PFSK-1 (cell line): Measurements from ENCODE around the gene RBP3.

ENCODE experiments used
- FOXP2 ChIP-seq: optimal IDR thresholded peaks from 2 replicates; pipeline ENCODE3; 2011; ENCODE audit warnings: borderline replicate concordance, control low read depth, inconsistent platforms; ENCODE audit not compliant: insufficient read depth; ENCODE audit errors: extremely low read length, extremely low read depth
- POLR2AphosphoS5 ChIP-seq: IDR thresholded peaks from 2 replicates; pipeline ENCODE4 v1.6.1; 2012; ENCODE audit warnings: low read depth, mild to moderate bottlenecking, control low read depth, low read length, moderate library complexity
- SIN3A ChIP-seq: IDR thresholded peaks from 2 replicates; pipeline ENCODE4 v1.6.1; 2012; ENCODE audit warnings: mild to moderate bottlenecking, low read length, moderate library complexity, borderline replicate concordance; ENCODE audit not compliant: insufficient read depth
- TAF1 ChIP-seq: IDR thresholded peaks from 2 replicates; pipeline ENCODE4 v1.6.1; 2012; ENCODE audit warnings: low read length, control low read depth, borderline replicate concordance; ENCODE audit not compliant: insufficient read depth
- TF ChIP-seq, protein P1 (sequence below), 2 experiments: IDR thresholded peaks; 2 replicates each; pipeline versions ENCODE4 v1.6.1 to v1.8.0; 2011 to 2012; ENCODE audit warnings: low read depth in 2 of 2, low read length in 2 of 2, control low read depth in 1 of 2, inconsistent platforms in 1 of 2, mild to moderate bottlenecking in 1 of 2, moderate library complexity in 1 of 2; ENCODE audit not compliant: insufficient read depth in 1 of 2

The RBP3 gene

DNA sequence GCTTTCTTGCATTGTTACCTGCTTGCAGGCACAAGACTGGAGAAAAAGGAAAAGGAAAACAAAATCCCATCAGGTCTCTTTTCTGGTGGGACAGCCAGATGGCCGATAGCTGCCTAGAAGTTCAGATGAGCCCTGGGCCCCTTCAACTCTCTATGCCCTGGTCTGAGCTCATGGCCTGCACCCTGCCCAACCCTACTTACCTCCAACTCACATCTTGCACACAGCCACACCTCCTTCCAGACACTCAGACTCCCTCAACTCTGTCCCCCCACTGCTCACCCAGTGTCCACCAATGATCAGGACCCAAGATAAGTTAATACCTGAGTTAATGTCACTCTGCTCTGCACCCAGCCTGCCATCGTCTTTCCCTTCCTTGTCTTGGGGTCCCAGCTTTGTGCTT is 10.9 kb downstream of the RBP3 start:
- TF ChIP-seq SIN3A: no peak
- TF ChIP-seq FOXP2: no peak
- no peak for TF ChIP-seq TAF1
- TF ChIP-seq, protein P1, sequence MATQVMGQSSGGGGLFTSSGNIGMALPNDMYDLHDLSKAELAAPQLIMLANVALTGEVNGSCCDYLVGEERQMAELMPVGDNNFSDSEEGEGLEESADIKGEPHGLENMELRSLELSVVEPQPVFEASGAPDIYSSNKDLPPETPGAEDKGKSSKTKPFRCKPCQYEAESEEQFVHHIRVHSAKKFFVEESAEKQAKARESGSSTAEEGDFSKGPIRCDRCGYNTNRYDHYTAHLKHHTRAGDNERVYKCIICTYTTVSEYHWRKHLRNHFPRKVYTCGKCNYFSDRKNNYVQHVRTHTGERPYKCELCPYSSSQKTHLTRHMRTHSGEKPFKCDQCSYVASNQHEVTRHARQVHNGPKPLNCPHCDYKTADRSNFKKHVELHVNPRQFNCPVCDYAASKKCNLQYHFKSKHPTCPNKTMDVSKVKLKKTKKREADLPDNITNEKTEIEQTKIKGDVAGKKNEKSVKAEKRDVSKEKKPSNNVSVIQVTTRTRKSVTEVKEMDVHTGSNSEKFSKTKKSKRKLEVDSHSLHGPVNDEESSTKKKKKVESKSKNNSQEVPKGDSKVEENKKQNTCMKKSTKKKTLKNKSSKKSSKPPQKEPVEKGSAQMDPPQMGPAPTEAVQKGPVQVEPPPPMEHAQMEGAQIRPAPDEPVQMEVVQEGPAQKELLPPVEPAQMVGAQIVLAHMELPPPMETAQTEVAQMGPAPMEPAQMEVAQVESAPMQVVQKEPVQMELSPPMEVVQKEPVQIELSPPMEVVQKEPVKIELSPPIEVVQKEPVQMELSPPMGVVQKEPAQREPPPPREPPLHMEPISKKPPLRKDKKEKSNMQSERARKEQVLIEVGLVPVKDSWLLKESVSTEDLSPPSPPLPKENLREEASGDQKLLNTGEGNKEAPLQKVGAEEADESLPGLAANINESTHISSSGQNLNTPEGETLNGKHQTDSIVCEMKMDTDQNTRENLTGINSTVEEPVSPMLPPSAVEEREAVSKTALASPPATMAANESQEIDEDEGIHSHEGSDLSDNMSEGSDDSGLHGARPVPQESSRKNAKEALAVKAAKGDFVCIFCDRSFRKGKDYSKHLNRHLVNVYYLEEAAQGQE (IDR thresholded peaks at IDR 0.05; ENCODE audit: insufficient read depth in 1 of 2, low read depth in 2 of 2, low read length in 2 of 2): no peak
- TF ChIP-seq POLR2AphosphoS5: no peak

DNA sequence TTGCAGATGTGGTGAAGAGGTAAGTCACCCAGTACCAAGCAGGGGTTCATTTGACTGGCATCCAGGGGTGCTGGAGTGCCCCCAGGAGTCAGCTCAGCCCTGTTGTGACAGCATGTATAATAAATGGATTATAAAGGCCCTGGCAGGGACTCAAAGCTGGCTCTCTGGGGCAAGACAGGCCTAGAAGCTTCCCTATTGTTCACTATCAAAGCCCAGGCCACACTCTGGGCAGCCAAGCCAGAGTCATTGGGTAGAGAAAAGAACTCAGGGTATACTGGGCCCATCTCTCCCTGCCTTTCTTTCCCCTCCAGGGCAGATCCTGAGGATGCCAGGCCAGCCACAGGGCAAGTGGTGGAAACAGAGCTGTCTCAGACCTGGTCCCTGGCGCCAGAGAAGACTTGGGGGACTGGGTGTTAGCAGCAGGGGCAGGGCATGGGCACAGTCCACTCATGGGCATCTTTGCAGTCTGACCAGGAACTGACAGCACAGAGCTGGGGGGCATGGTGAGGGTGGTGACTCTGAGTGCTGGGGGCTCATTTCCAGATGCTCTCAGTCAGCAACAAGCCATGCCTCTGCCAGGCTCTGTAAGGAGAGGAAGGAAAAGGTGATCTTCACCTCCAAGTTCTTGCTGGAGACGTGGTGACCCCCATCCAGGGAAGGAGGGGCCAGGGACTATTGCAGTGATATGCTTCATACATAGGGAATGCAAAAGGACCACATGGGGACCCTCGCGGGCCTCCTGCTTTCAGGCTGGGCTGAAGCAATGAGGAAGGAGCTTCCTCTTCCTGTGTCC is 11.7 kb downstream of the RBP3 start:
- TF ChIP-seq, protein P1 (IDR thresholded peaks at IDR 0.05; ENCODE audit: insufficient read depth in 1 of 2, low read depth in 2 of 2, low read length in 2 of 2): no peak
- TF ChIP-seq POLR2AphosphoS5 (no peak), SIN3A (no peak), TAF1 (no peak), FOXP2 (no peak)

GRCh38 chr10:47360419-47361040 is 12.4 kb downstream of the RBP3 start:
- TF ChIP-seq FOXP2: no peak
- no peak for TF ChIP-seq SIN3A
- no peak for TF ChIP-seq POLR2AphosphoS5
- no peak for TF ChIP-seq TAF1
- TF ChIP-seq, protein P1 (IDR thresholded peaks at IDR 0.05; ENCODE audit: insufficient read depth in 1 of 2, low read depth in 2 of 2, low read length in 2 of 2): no peak

DNA sequence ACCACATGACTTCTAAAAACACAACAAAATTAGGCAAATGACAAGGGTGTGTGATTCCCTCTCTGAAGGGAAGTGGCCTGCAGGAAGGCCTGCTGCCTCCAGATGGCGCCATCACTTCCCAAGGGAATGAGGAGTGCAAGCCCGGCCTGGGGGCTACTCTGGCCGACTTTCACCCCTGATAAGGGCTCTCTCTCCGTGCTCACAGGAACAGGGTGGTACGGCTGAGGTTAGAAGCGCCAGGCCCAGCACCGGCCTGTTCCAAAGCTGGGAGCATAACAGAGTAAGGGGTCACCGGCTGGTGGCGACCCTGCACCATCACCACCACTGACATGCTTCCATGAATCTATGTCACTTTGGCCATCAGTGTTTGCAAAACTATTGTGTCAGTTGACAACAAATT is 13.1 kb downstream of the RBP3 start:
- TF ChIP-seq TAF1 (no peak), FOXP2 (no peak)
- TF ChIP-seq, protein P1 (IDR thresholded peaks at IDR 0.05; ENCODE audit: insufficient read depth in 1 of 2, low read depth in 2 of 2, low read length in 2 of 2): no peak
